Measurements from ENCODE around the gene UXS1. TPM values are rescaled to one million over a fixed set of nuclear protein-coding genes. Genes with fewer than 3 reads are reported as not detected.

The UXS1 gene
- total RNA-seq, 5 donors from 2014 or later (not counting 1 experiment from before 2014, with no cell fraction given), result 90.8 to 167 (median 145) TPM

GRCh38 chr2:106129592-106129991 lies 64.5 kb downstream of the UXS1 start:
- H3K27ac ChIP-seq (ENCODE audit: low read length), result no peak overlapping the region
- H3K27ac Mint-ChIP-seq, result peak overlapping the region in 1 of 2 donors; percentile 2
- peaks cover 4 to 46% of the 10 kb centered on the region in 2 donors for H3K36me3 ChIP-seq (ENCODE audit: control insufficient read depth in 2 of 2, extremely low read depth in 1 of 2, insufficient read depth in 1 of 2, low read length in 1 of 2)
- ChIA-PET POLR2A (no interaction called here), CTCF (no interaction called here)
- WGBS (ENCODE audit: insufficient coverage), result no CpG with 5 or more reads among the region's 2 CpGs
- H3K4me3 Mint-ChIP-seq, result no peak overlapping the region
- no peak for ATAC-seq (replicated peaks in 1 of 4)
- H3K27me3 ChIP-seq (replicated peaks in 1 of 2; ENCODE audit: control insufficient read depth in 2 of 2, extremely low read depth in 1 of 2, insufficient read depth in 2 of 2, low read length in 1 of 2), result no peaks in the 10 kb centered on the region
- no peak overlapping the region for H3K4me3 ChIP-seq (ENCODE audit: control insufficient read depth in 1 of 2, extremely low read depth in 1 of 2, low read length in 1 of 2)
- no peaks in the 10 kb centered on the region for H3K9me3 ChIP-seq
- no peaks in the 10 kb centered on the region for H3K9me3 Mint-ChIP-seq
- DNase-seq, result no peak
- H3K4me1 ChIP-seq (ENCODE audit: control insufficient read depth in 1 of 2, extremely low read depth in 1 of 2, insufficient read depth in 2 of 2, low read length in 2 of 2), result peaks cover 0 to 6% of the 10 kb centered on the region in 2 experiments
- no peaks in the 10 kb centered on the region for H3K27me3 Mint-ChIP-seq
- peaks cover 18 to 38% (median 31%) of the 10 kb centered on the region in 3 donors for H3K4me1 Mint-ChIP-seq
- H3K36me3 Mint-ChIP-seq, result peaks cover 43% of the 10 kb centered on the region

GRCh38 chr2:106129150-106129549 lies 65.0 kb downstream of the UXS1 start:
- Mint-ChIP-seq H3K27me3 (no peaks in the 10 kb centered on the region), H3K27ac (peak overlapping the region in 1 of 2 donors; percentile 2), H3K4me3 (no peak overlapping the region), H3K9me3 (no peaks in the 10 kb centered on the region), H3K36me3 (peaks cover 43% of the 10 kb centered on the region), H3K4me1 (peaks cover 18 to 38% (median 31%) of the 10 kb centered on the region in 3 donors)
- ATAC-seq (replicated peaks in 1 of 4) (no peak), DNase-seq (no peak)
- Histone ChIP-seq H3K4me3 (ENCODE audit: control insufficient read depth in 1 of 2, extremely low read depth in 1 of 2, low read length in 1 of 2) (no peak overlapping the region), H3K27me3 (replicated peaks in 1 of 2; ENCODE audit: control insufficient read depth in 2 of 2, extremely low read depth in 1 of 2, insufficient read depth in 2 of 2, low read length in 1 of 2) (no peaks in the 10 kb centered on the region), H3K36me3 (ENCODE audit: control insufficient read depth in 2 of 2, extremely low read depth in 1 of 2, insufficient read depth in 1 of 2, low read length in 1 of 2) (peaks cover 4 to 51% of the 10 kb centered on the region in 2 donors), H3K27ac (ENCODE audit: low read length) (no peak overlapping the region), H3K4me1 (ENCODE audit: control insufficient read depth in 1 of 2, extremely low read depth in 1 of 2, insufficient read depth in 2 of 2, low read length in 2 of 2) (peaks cover 0 to 6% of the 10 kb centered on the region in 2 experiments), H3K9me3 (no peaks in the 10 kb centered on the region)
- 100% methylated on average over 1 of the region's 2 CpGs for WGBS (ENCODE audit: insufficient coverage)
- ChIA-PET POLR2A (no interaction called here), CTCF (no interaction called here)

DNA sequence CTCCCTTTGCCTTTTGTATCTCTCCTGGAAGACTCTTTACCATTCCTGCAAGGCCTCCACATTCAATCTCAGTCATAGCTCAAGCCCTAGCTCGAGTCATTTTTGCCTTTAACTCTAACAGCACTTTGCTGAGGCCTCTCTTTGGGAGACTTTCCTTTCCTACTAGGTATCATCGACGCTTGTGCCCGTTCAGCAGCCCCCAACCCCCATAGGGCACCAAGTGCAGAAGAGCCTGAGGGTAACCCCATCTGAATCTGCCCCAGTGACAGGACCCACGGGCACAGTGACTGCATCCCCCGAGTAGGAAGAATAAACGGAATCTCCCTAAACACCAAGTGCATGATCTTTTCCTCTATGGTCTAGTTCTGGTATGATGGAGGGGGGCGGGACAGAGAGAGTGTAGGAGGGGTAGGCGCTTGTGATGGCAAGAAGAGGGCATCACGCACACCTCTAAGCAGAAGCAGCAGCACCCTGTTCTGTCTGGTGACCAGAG lies 66.3 kb downstream of the UXS1 start:
- Histone ChIP-seq H3K27ac (ENCODE audit: low read length) (no peak overlapping the region), H3K36me3 (ENCODE audit: control insufficient read depth in 2 of 2, extremely low read depth in 1 of 2, insufficient read depth in 1 of 2, low read length in 1 of 2) (peaks cover 5 to 63% of the 10 kb centered on the region in 2 donors), H3K4me1 (ENCODE audit: control insufficient read depth in 1 of 2, extremely low read depth in 1 of 2, insufficient read depth in 2 of 2, low read length in 2 of 2) (peaks cover 0 to 6% of the 10 kb centered on the region in 2 experiments), H3K27me3 (replicated peaks in 1 of 2; ENCODE audit: control insufficient read depth in 2 of 2, extremely low read depth in 1 of 2, insufficient read depth in 2 of 2, low read length in 1 of 2) (no peaks in the 10 kb centered on the region), H3K9me3 (no peaks in the 10 kb centered on the region), H3K4me3 (ENCODE audit: control insufficient read depth in 1 of 2, extremely low read depth in 1 of 2, low read length in 1 of 2) (no peak overlapping the region)
- WGBS (ENCODE audit: insufficient coverage), result 78% methylated on average over 3 of the region's 10 CpGs
- Mint-ChIP-seq H3K36me3 (peaks cover 51% of the 10 kb centered on the region), H3K27me3 (no peaks in the 10 kb centered on the region), H3K9me3 (no peaks in the 10 kb centered on the region), H3K4me1 (peaks cover 18 to 38% (median 31%) of the 10 kb centered on the region in 3 donors), H3K27ac (peak overlapping the region; percentile 39 to 54), H3K4me3 (no peak overlapping the region)
- CTCF ChIA-PET, result no interaction called here
- ATAC-seq (replicated peaks in 1 of 4), result no peak
- DNase-seq, result no peak
- POLR2A ChIA-PET, result no interaction called here

GRCh38 chr2:106127282-106127771 lies 66.8 kb downstream of the UXS1 start:
- peaks cover 0 to 6% of the 10 kb centered on the region in 2 experiments for H3K4me1 ChIP-seq (ENCODE audit: control insufficient read depth in 1 of 2, extremely low read depth in 1 of 2, insufficient read depth in 2 of 2, low read length in 2 of 2)
- ChIA-PET POLR2A (no interaction called here), CTCF (no interaction called here)
- DNase-seq, result no peak
- H3K36me3 Mint-ChIP-seq, result peaks cover 54% of the 10 kb centered on the region
- no peaks in the 10 kb centered on the region for H3K27me3 Mint-ChIP-seq
- H3K4me1 Mint-ChIP-seq, result peaks cover 18 to 38% (median 31%) of the 10 kb centered on the region in 3 donors
- no peak overlapping the region for H3K4me3 ChIP-seq (ENCODE audit: control insufficient read depth in 1 of 2, extremely low read depth in 1 of 2, low read length in 1 of 2)
- peaks cover 7 to 68% of the 10 kb centered on the region in 2 donors for H3K36me3 ChIP-seq (ENCODE audit: control insufficient read depth in 2 of 2, extremely low read depth in 1 of 2, insufficient read depth in 1 of 2, low read length in 1 of 2)
- H3K9me3 ChIP-seq, result no peaks in the 10 kb centered on the region
- WGBS (ENCODE audit: insufficient coverage), result 85% methylated on average over 2 of the region's 5 CpGs
- no peaks in the 10 kb centered on the region for H3K27me3 ChIP-seq (replicated peaks in 1 of 2; ENCODE audit: control insufficient read depth in 2 of 2, extremely low read depth in 1 of 2, insufficient read depth in 2 of 2, low read length in 1 of 2)
- no peak overlapping the region for H3K27ac ChIP-seq (ENCODE audit: low read length)
- no peaks in the 10 kb centered on the region for H3K9me3 Mint-ChIP-seq
- H3K4me3 Mint-ChIP-seq, result no peak overlapping the region
- no peak for ATAC-seq (replicated peaks in 1 of 4)
- H3K27ac Mint-ChIP-seq, result peak overlapping the region; percentile 39 to 54

- H3K36me3 Mint-ChIP-seq, result peaks cover 54% of the 10 kb centered on the region
- no peaks in the 10 kb centered on the region for H3K9me3 Mint-ChIP-seq
- DNase-seq (no peak), ATAC-seq (replicated peaks in 1 of 4) (no peak)
- H3K27me3 ChIP-seq (replicated peaks in 1 of 2; ENCODE audit: control insufficient read depth in 2 of 2, extremely low read depth in 1 of 2, insufficient read depth in 2 of 2, low read length in 1 of 2), result no peaks in the 10 kb centered on the region
- H3K27me3 Mint-ChIP-seq, result no peaks in the 10 kb centered on the region
- ChIA-PET POLR2A (no interaction called here), CTCF (no interaction called here)
- WGBS (ENCODE audit: insufficient coverage), result 100% methylated on average over 3 of the region's 5 CpGs
- peaks cover 18 to 38% (median 31%) of the 10 kb centered on the region in 3 donors for H3K4me1 Mint-ChIP-seq
- no peak overlapping the region for H3K27ac ChIP-seq (ENCODE audit: low read length)
- H3K27ac Mint-ChIP-seq, result peak overlapping the region in 1 of 2 donors; percentile 54
- no peak overlapping the region for H3K4me3 ChIP-seq (ENCODE audit: control insufficient read depth in 1 of 2, extremely low read depth in 1 of 2, low read length in 1 of 2)
- H3K36me3 ChIP-seq (ENCODE audit: control insufficient read depth in 2 of 2, extremely low read depth in 1 of 2, insufficient read depth in 1 of 2, low read length in 1 of 2), result peaks cover 7 to 74% of the 10 kb centered on the region in 2 donors
- H3K4me1 ChIP-seq (ENCODE audit: control insufficient read depth in 1 of 2, extremely low read depth in 1 of 2, insufficient read depth in 2 of 2, low read length in 2 of 2), result peaks cover 0 to 6% of the 10 kb centered on the region in 2 experiments
- no peaks in the 10 kb centered on the region for H3K9me3 ChIP-seq
- H3K4me3 Mint-ChIP-seq, result no peak overlapping the region
These were observed 67.3 kb downstream of the UXS1 start for GRCh38 chr2:106126705-106127281.

GRCh38 chr2:106126295-106126694 lies 67.8 kb downstream of the UXS1 start:
- WGBS (ENCODE audit: insufficient coverage), result 83% methylated on average over 1 of the region's 7 CpGs
- POLR2A ChIA-PET, result no interaction called here
- DNase-seq, result no peak
- no peak for ATAC-seq (replicated peaks in 1 of 4)
- CTCF ChIA-PET, result no interaction called here
- no peak overlapping the region for H3K4me3 Mint-ChIP-seq
- H3K27me3 Mint-ChIP-seq, result no peaks in the 10 kb centered on the region
- Histone ChIP-seq H3K4me1 (ENCODE audit: control insufficient read depth in 1 of 2, extremely low read depth in 1 of 2, insufficient read depth in 2 of 2, low read length in 2 of 2) (peaks cover 0 to 6% of the 10 kb centered on the region in 2 experiments), H3K9me3 (no peaks in the 10 kb centered on the region), H3K27me3 (replicated peaks in 1 of 2; ENCODE audit: control insufficient read depth in 2 of 2, extremely low read depth in 1 of 2, insufficient read depth in 2 of 2, low read length in 1 of 2) (no peaks in the 10 kb centered on the region), H3K36me3 (ENCODE audit: control insufficient read depth in 2 of 2, extremely low read depth in 1 of 2, insufficient read depth in 1 of 2, low read length in 1 of 2) (peaks cover 7 to 79% of the 10 kb centered on the region in 2 donors), H3K27ac (ENCODE audit: low read length) (no peak overlapping the region), H3K4me3 (ENCODE audit: control insufficient read depth in 1 of 2, extremely low read depth in 1 of 2, low read length in 1 of 2) (no peak overlapping the region)
- peaks cover 58% of the 10 kb centered on the region for H3K36me3 Mint-ChIP-seq
- H3K27ac Mint-ChIP-seq, result peak overlapping the region; percentile 2 to 28
- H3K9me3 Mint-ChIP-seq, result no peaks in the 10 kb centered on the region
- peaks cover 18 to 38% (median 31%) of the 10 kb centered on the region in 3 donors for H3K4me1 Mint-ChIP-seq

Measured in T-cell (primary cell).